Right lobe of liver (tissue), 4 donors: ENCODE data around the gene LRRFIP2.

ENCODE experiments used
- POLR2A ChIP-seq: fragments of 450-650 bp; IDR thresholded peaks from one replicate; pipeline ENCODE4 v1.6.1; 2017; ENCODE audit warnings: antibody characterized with exemption, mild to moderate bottlenecking
- TF ChIP-seq, protein P1 (sequence below), 4 donors: fragments of 200-600 bp in 3 of 4; fragments of 450-650 bp in 1 of 4; IDR thresholded peaks; one replicate each; pipeline versions ENCODE4 v1.5.1 to v1.8.0; 2016 to 2022; ENCODE audit warnings: antibody characterized with exemption in 4 of 4, mild to moderate bottlenecking in 2 of 4
- donor health status: DM: no; HTN: no; CAD: no.
- donor health status: DM: no; HTN: no; CAD: no.
- donor health status: DM: no; HTN: yes; CAD: no.

DNA sequence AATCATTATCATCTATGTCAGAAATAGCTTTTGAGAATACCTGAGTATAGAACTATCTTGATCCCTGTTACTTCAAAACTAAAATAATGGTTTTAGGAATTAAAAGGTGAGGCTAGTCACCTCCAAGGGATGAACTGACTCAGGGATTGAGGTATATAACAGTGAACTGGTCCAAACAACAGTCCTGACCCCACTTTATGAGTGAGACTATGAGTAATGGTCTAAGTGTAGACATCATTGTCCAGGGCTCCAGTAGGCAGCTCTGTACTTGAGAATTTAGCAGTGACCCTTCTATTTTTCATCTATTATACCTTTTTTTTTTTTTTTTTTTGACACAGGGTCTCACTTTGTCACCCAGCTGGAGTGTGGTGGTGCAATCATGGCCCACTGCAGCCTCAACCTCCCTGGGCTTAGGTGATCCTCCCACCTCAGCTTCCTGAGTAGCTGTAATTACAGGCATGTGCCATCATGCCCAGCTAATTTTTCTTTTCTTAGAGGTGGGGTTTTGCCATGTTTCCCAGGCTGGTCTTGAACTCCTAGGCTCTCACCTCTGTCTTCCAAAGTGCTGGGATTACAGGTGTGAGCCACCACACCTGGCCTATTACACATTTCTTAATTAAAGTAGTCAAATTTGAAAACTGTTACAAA, 144.7 kb downstream of the LRRFIP2 start:
- TF ChIP-seq, protein P1, sequence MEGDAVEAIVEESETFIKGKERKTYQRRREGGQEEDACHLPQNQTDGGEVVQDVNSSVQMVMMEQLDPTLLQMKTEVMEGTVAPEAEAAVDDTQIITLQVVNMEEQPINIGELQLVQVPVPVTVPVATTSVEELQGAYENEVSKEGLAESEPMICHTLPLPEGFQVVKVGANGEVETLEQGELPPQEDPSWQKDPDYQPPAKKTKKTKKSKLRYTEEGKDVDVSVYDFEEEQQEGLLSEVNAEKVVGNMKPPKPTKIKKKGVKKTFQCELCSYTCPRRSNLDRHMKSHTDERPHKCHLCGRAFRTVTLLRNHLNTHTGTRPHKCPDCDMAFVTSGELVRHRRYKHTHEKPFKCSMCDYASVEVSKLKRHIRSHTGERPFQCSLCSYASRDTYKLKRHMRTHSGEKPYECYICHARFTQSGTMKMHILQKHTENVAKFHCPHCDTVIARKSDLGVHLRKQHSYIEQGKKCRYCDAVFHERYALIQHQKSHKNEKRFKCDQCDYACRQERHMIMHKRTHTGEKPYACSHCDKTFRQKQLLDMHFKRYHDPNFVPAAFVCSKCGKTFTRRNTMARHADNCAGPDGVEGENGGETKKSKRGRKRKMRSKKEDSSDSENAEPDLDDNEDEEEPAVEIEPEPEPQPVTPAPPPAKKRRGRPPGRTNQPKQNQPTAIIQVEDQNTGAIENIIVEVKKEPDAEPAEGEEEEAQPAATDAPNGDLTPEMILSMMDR (IDR thresholded peaks at IDR 0.05): no peak
- no peak for TF ChIP-seq POLR2A
